Left lung (tissue), 10 donors: ENCODE measurements around the gene AGAP1. TPM values are rescaled to one million over a fixed set of nuclear protein-coding genes. Genes with fewer than 3 reads are reported as not detected.
A peak's percentile ranks its signal among the peaks of the same experiment; 100 is the strongest.

ENCODE experiments used
- ATAC-seq: fragments of 200-7000 bp; cut with Tn5 transposase; one replicate; pipeline ENCODE4 v1.9.1; 2020; ENCODE audit warnings: moderate library complexity
- DNase-seq, 4 donors: peaks; one replicate each; pipeline ENCODE4 v3.0.0-alpha.2; 2013 to 2020
- H3K27ac ChIP-seq, 2 donors: fragments of 200-600 bp; sonication (generic) in 1 of 2; one replicate each; pipeline versions ENCODE4 v1.5.0 to v1.8.0; 2020 to 2021
- H3K27me3 ChIP-seq, 2 donors: fragments of 200-600 bp; sonication (generic) in 1 of 2; one replicate each; pipeline versions ENCODE4 v1.5.0 to v1.8.0; 2020 to 2021
- H3K36me3 ChIP-seq, 2 donors: fragments of 200-600 bp; sonication (generic) in 1 of 2; one replicate each; pipeline versions ENCODE4 v1.5.0 to v1.8.0; 2020 to 2021
- H3K4me1 ChIP-seq, 2 donors: fragments of 200-600 bp; one replicate each; pipeline ENCODE4 v1.8.0; 2021
- H3K4me3 ChIP-seq, 2 donors: fragments of 200-600 bp; sonication (generic) in 1 of 2; one replicate each; pipeline versions ENCODE4 v1.5.0 to v1.8.0; 2020 to 2021; ENCODE audit warnings: mild to moderate bottlenecking in 1 of 2
- H3K9me3 ChIP-seq, 2 donors: fragments of 200-600 bp; sonication (generic) in 1 of 2; one replicate each; pipeline versions ENCODE4 v1.5.0 to v1.8.0; 2020 to 2021
- intact Hi-C, 2 donors: fragments of 100-400 bp; cut with DNase I; formaldehyde crosslinking; loops; one replicate each; pipeline versions ENCODE4 v1.11.2 to v1.14.2; 2022
- polyA plus RNA-seq, 6 donors: library from polyadenylated mRNA; unstranded; fragments of 120-200 nt; gene quantifications; one replicate each; pipeline ENCODE4 v1.2.1, GENCODE V29; 2013; ENCODE audit not compliant: insufficient read length in 6 of 6
- total RNA-seq, 2 donors: library from RNA; stranded (reverse); fragmentation: NEBNext Ultra II Directional; extraction: Animal tissue kit (Norgen Biotek cat#: 25700); gene quantifications; one replicate each; pipeline ENCODE4 v1.2.1, GENCODE V29; 2021
- TF ChIP-seq, protein P1 (sequence below), 2 donors: fragments of 200-600 bp; sonication (generic) in 1 of 2; IDR thresholded peaks; one replicate each; pipeline versions ENCODE4 v1.5.0 to v1.8.0; 2021; ENCODE audit warnings: antibody characterized with exemption in 2 of 2
- donor health status: DM: no; HTN: yes; CAD: no.
- donor health status: DM: no; HTN: no; CAD: no.

AGAP1 gene
- total and polyA plus RNA-seq, 8 donors = 13.1 to 25.4 (median 22.4) TPM

DNA sequence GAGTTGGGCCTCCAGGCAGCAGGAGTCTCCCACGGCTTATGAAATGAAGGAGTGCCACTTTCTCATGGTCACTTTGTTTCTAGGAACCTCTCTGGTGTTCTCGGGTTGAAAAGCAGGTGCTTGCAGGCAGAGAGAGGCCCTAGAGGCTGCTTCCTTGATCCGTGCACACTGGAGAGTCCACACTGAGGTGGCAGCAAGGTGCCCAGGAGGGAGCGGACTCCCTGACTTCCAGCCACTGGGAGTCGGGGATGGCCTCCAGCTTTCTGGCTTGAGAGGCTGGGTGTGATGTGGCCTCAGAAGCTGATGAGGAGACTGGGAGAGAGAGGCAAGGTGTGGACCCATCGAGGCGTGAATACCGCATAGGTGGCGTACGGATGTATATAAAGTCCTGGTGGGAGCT lies 221.8 kb downstream of the AGAP1 start:
- intact Hi-C loops = no loop called here
- ATAC-seq = no peak
- Histone ChIP-seq H3K9me3 (no peaks in the 10 kb centered on the region), H3K27ac (no peak overlapping the region), H3K4me1 (no peaks in the 10 kb centered on the region), H3K4me3 (no peak overlapping the region), H3K27me3 (no peaks in the 10 kb centered on the region), H3K36me3 (no peaks in the 10 kb centered on the region)
- TF ChIP-seq, protein P1, sequence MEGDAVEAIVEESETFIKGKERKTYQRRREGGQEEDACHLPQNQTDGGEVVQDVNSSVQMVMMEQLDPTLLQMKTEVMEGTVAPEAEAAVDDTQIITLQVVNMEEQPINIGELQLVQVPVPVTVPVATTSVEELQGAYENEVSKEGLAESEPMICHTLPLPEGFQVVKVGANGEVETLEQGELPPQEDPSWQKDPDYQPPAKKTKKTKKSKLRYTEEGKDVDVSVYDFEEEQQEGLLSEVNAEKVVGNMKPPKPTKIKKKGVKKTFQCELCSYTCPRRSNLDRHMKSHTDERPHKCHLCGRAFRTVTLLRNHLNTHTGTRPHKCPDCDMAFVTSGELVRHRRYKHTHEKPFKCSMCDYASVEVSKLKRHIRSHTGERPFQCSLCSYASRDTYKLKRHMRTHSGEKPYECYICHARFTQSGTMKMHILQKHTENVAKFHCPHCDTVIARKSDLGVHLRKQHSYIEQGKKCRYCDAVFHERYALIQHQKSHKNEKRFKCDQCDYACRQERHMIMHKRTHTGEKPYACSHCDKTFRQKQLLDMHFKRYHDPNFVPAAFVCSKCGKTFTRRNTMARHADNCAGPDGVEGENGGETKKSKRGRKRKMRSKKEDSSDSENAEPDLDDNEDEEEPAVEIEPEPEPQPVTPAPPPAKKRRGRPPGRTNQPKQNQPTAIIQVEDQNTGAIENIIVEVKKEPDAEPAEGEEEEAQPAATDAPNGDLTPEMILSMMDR (IDR thresholded peaks at IDR 0.05) = no peak
- no peak for DNase-seq

DNA sequence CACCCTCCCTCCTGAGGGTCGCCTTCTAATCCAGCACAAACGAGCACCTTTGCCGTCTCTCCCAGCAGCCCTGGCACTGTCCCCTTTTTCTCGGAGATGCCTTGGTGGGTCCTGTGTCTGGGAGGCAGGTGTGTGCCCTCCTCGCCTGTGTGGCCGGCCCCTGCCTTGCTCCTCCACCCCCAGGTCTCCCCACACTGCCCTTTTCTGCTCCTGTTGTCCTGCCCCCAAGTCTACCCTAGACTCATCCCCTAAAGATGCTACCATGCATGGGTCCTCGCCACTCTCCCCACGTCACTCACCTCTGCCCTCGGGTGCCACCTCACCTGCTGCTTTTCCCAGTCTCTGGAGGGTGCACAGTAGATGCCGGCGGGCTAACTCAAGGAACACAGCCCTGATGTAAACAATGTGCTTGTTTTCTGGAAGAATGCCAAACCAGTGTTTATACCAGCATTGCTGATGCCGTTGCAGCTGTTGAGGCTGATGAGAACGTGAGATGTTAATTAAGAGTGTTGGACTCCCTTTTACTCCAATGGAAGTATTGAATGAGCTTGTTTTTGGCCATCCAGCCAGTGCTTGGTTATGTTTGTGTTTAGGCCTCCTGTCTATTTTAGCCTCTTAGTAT lies 223.1 kb downstream of the AGAP1 start:
- H3K4me3 ChIP-seq = no peak overlapping the region
- H3K4me1 ChIP-seq = no peaks in the 10 kb centered on the region
- no peak for ATAC-seq
- DNase-seq = peak in 2 of 4 donors; percentile 35 to 51
- H3K36me3 ChIP-seq = no peaks in the 10 kb centered on the region
- TF ChIP-seq, protein P1 (IDR thresholded peaks at IDR 0.05) = no peak
- intact Hi-C loops = no loop called here
- H3K27me3 ChIP-seq = no peaks in the 10 kb centered on the region
- H3K9me3 ChIP-seq = no peaks in the 10 kb centered on the region
- no peak overlapping the region for H3K27ac ChIP-seq

DNA sequence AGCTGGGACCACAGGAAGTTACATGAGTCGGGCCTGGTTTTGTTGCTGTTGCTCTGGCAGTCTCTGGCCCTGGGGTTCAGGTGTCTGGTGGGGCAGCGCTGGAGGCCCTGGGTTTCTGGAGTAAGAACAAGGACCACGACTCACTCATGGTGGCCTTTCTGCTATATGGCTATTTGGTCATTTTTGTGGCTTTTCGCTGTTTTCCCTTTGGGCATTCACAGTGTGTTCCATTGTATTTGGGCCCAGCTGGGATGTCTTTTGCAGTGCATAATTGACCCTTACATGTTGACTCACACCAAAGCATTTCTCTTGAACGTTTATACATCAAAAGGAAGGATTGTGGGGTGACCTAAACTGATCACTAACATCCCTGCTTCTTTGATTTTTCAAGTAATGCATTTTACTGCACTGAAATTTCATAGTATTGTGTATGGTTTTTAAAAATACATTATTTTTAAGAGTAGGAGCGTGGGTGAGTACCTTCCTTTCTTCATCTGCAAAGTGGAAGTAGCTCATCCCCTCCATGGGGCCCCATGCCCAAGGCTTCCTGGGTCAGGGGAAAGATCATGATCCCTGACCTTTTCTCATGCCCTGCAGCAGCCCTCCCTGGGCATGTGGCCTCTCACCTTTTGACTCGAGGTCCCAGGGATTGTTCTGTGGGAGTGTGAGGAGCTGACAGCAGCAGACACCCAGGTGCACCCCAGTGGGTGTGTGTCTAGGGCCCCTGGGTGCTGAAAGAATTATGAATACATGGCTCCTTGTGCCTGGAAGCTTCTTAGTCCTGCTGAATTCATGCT lies 225.5 kb downstream of the AGAP1 start:
- Histone ChIP-seq H3K9me3 (no peaks in the 10 kb centered on the region), H3K27me3 (no peaks in the 10 kb centered on the region), H3K4me3 (no peak overlapping the region), H3K27ac (no peak overlapping the region), H3K36me3 (no peaks in the 10 kb centered on the region), H3K4me1 (no peaks in the 10 kb centered on the region)
- intact Hi-C loops = no loop called here
- ATAC-seq (no peak), DNase-seq (no peak)
- TF ChIP-seq, protein P1 (IDR thresholded peaks at IDR 0.05) = no peak

DNA sequence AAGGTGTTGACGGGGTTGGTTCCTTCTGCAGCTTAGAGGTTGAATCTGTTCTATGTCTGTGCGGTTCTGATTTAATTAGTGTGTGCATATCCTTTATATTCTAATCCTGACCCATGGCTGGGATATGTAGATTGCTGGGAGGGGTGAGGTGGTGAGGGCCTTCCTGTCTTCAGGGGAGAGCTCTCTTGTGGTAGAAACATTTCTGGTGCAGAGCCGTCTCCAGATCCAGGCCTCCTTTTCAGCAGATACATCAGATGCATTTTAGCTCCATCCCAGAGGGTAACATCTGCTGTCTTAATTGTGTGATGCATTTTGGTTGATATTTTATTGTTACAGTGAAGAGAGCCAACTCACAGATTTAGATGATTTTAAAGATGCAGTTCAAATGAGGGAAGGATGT lies 227.8 kb downstream of the AGAP1 start:
- DNase-seq (no peak), ATAC-seq (no peak)
- TF ChIP-seq, protein P1 (IDR thresholded peaks at IDR 0.05) = no peak
- H3K9me3 ChIP-seq = no peaks in the 10 kb centered on the region
- no peak overlapping the region for H3K4me3 ChIP-seq
- no peaks in the 10 kb centered on the region for H3K36me3 ChIP-seq
- H3K27ac ChIP-seq = no peak overlapping the region
- intact Hi-C loops = no loop called here
- no peaks in the 10 kb centered on the region for H3K27me3 ChIP-seq
- H3K4me1 ChIP-seq = peaks cover 3 to 4% of the 10 kb centered on the region in 2 donors

DNA sequence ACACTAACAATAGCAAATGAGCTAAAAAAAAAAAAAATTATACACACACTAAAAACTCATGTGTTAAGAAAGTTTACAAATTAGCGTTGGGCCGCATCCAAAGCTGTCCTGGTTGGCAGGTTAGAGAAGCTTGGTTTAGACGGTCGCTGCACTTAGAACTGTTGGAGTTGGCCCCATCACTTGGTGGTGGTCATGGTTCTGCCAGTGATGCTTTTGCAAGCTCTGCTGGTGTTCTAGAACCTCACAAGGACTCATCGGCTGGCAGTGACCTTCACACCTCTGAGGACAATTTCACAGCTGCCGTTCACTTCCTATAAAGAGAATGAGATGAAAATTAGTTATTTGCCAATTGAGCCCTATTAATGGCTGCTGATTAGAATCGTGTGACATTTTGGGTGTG lies 229.0 kb downstream of the AGAP1 start:
- H3K27ac ChIP-seq = no peak overlapping the region
- DNase-seq = no peak
- no peak overlapping the region for H3K4me3 ChIP-seq
- H3K27me3 ChIP-seq = no peaks in the 10 kb centered on the region
- ATAC-seq = no peak
- H3K36me3 ChIP-seq = no peaks in the 10 kb centered on the region
- TF ChIP-seq, protein P1 (IDR thresholded peaks at IDR 0.05) = no peak
- H3K4me1 ChIP-seq = peaks cover 3 to 4% of the 10 kb centered on the region in 2 donors
- intact Hi-C loops = no loop called here
- H3K9me3 ChIP-seq = no peaks in the 10 kb centered on the region
